Activated naive CD4-positive, alpha-beta T cell treated with anti-CD3 and anti-CD28 coated beads, Interleukin-2, amount 50 U/mL, for 16 hours (primary cell): ENCODE measurements around the gene SZT2.
"Not testable (repeated sequence)": the region's sequence is repeated elsewhere in the genome, so short reads cannot be mapped to it uniquely, and the experiment has no call there.

Experiments used
- DNase-seq: peaks from one replicate; pipeline ENCODE4 v3.0.0-alpha.2; 2020

The SZT2 gene

GRCh38 chr1:43363283-43363934, 26.3 kb upstream of the SZT2 start:
- no peak for DNase-seq

GRCh38 chr1:43363935-43364525, 25.7 kb upstream of the SZT2 start:
- DNase-seq: no peak

- no peak for DNase-seq
These were observed 24.0 kb upstream of the SZT2 start for GRCh38 chr1:43365678-43366077.

- DNase-seq: no peak
These were observed 23.5 kb upstream of the SZT2 start for GRCh38 chr1:43366179-43366578.

- no peak for DNase-seq
These were observed 23.1 kb upstream of the SZT2 start for GRCh38 chr1:43366601-43367025.

- peak; percentile 58 for DNase-seq
These were observed 22.4 kb upstream of the SZT2 start for GRCh38 chr1:43367026-43367903.

- DNase-seq: peak; percentile 85
These were observed 21.6 kb upstream of the SZT2 start, which contains the start of gene ELOVL1 for GRCh38 chr1:43367904-43368645. ELOVL1 (minus strand) TSS chr1:43368011; CDS start chr1:43365609, 2,402 bp downstream.

- DNase-seq: no peak
These were observed 21.1 kb upstream of the SZT2 start for GRCh38 chr1:43368646-43369020.

GRCh38 chr1:43369779-43370178, 19.9 kb upstream of the SZT2 start:
- DNase-seq: not testable (repeated sequence)

GRCh38 chr1:43370564-43370963, 19.1 kb upstream of the SZT2 start:
- no peak for DNase-seq

- DNase-seq: no peak
These were observed 17.5 kb upstream of the SZT2 start for GRCh38 chr1:43372172-43372571.

GRCh38 chr1:43373066-43373940, 16.4 kb upstream of the SZT2 start:
- no peak for DNase-seq

- no peak for DNase-seq
These were observed 12.9 kb upstream of the SZT2 start for GRCh38 chr1:43376723-43377235.

GRCh38 chr1:43377831-43378230, 11.9 kb upstream of the SZT2 start:
- no peak for DNase-seq

- DNase-seq: no peak
These were observed 10.2 kb upstream of the SZT2 start for GRCh38 chr1:43379476-43379875.

GRCh38 chr1:43381612-43382011, 8.1 kb upstream of the SZT2 start:
- DNase-seq: no peak

- no peak for DNase-seq
These were observed 7.5 kb upstream of the SZT2 start for GRCh38 chr1:43382027-43382779.

GRCh38 chr1:43383449-43383848, 6.2 kb upstream of the SZT2 start:
- DNase-seq: no peak

GRCh38 chr1:43386676-43387075, 3.0 kb upstream of the SZT2 start:
- no peak for DNase-seq

GRCh38 chr1:43387976-43388599, 1.6 kb upstream of the SZT2 start:
- no peak for DNase-seq

- no peak for DNase-seq
These were observed 1.1 kb upstream of the SZT2 start for GRCh38 chr1:43388613-43389012.
